GM12878 (cell line): ENCODE data around the gene C1orf232. TPM values are rescaled to one million over a fixed set of nuclear protein-coding genes. Genes with fewer than 3 reads are reported as not detected.

ENCODE experiments used
- ATAC-seq: fragments of 200-7000 bp; cut with Tn5 transposase; 3 replicates; pipeline ENCODE4 v1.9.1; 2020; ENCODE audit warnings: mild to moderate bottlenecking, moderate library complexity
- BruUV-seq: library from RNA; stranded (reverse); fragments of 400-500 nt; replicated peaks from 2 replicates; lab custom pipeline; 2021; lab: Mats Ljungman, UMichigan
- CTCF ChIA-PET: fragments of 300-600 bp; sonication (Branson Sonifier 250); formaldehyde crosslinking; extraction: SDS; loops from one replicate; lab custom pipeline; 2021; ENCODE audit warnings: inconsistent platforms; lab: Yijun Ruan, JAX
- POLR2A ChIA-PET: fragments of 350-600 bp; formaldehyde crosslinking; extraction: SDS; loops from one replicate; lab custom pipeline; 2021; ENCODE audit warnings: inconsistent platforms; lab: Charles Lee
- RAD21 ChIA-PET: fragments of 300-600 bp; sonication (Branson Sonifier 250); formaldehyde crosslinking; loops from one replicate; lab custom pipeline; 2023; ENCODE audit warnings: antibody characterized with exemption; ENCODE audit not compliant: unreplicated experiment; lab: Charles Lee
- SMC1A ChIA-PET: fragments of 300-600 bp; sonication (Branson Sonifier 250); formaldehyde crosslinking; loops from one replicate; lab custom pipeline; 2023; ENCODE audit not compliant: unreplicated experiment, uncharacterized antibody; lab: Charles Lee
- DNase-seq: peaks from one replicate; pipeline ENCODE4 v3.0.0-alpha.2; 2011; ENCODE audit warnings: low read depth, low spot score
- FAIRE-seq: peaks from 3 replicates; lab custom pipeline; 2011; peaks lifted over from hg19 to GRCh38; lab: Jason Lieb, UNC
- H2AFZ ChIP-seq: 2 replicates; pipeline ENCODE4 v1.6.0; 2011; ENCODE audit warnings: low read depth, low read length, control low read depth; ENCODE audit not compliant: control insufficient read depth
- H3K27ac ChIP-seq: 2 replicates; pipeline ENCODE4 v1.5.1; 2011; ENCODE audit warnings: control low read depth; ENCODE audit not compliant: control insufficient read depth, insufficient read depth
- H3K27me3 ChIP-seq, 2 experiments: replicated peaks in 1 of 2; 2 replicates each; pipeline versions ENCODE4 v1.6.0 to v1.6.1; 2011; ENCODE audit warnings: low read length in 1 of 2; ENCODE audit not compliant: control insufficient read depth in 2 of 2, insufficient read depth in 2 of 2
- H3K36me3 ChIP-seq, 2 experiments: 2 replicates each; pipeline ENCODE4 v1.5.1; 2011; ENCODE audit warnings: low read length in 1 of 2; ENCODE audit not compliant: control insufficient read depth in 2 of 2, insufficient read depth in 2 of 2
- H3K4me1 ChIP-seq: 2 replicates; pipeline ENCODE4 v1.6.1; 2011; ENCODE audit warnings: mild to moderate bottlenecking, low read length, moderate library complexity, mixed read lengths; ENCODE audit not compliant: control insufficient read depth, insufficient read depth
- H3K4me2 ChIP-seq: 2 replicates; pipeline ENCODE4 v1.6.0; 2011; ENCODE audit warnings: control low read depth; ENCODE audit not compliant: control insufficient read depth, insufficient read depth
- H3K4me3 ChIP-seq: fragments of 200-600 bp; sonication (generic); 2 replicates; pipeline ENCODE4 v1.5.1; 2016
- H3K79me2 ChIP-seq: 2 replicates; pipeline ENCODE4 v1.6.0; 2011; ENCODE audit warnings: low read length; ENCODE audit not compliant: control insufficient read depth, insufficient read depth
- H3K9ac ChIP-seq: 2 replicates; pipeline ENCODE4 v1.8.0; 2011; ENCODE audit warnings: low read length, control low read depth, mixed read lengths; ENCODE audit not compliant: control insufficient read depth, insufficient read depth
- H3K9me3 ChIP-seq: replicated peaks from 3 replicates; pipeline ENCODE4 v1.5.1; 2011; ENCODE audit warnings: mild to moderate bottlenecking, low read length; ENCODE audit not compliant: control insufficient read depth, insufficient read depth
- H4K20me1 ChIP-seq: 2 replicates; pipeline ENCODE4 v1.6.0; 2011; ENCODE audit not compliant: control insufficient read depth, insufficient read depth
- ATF7 ChIP-seq: fragments of 450-650 bp; IDR thresholded peaks from 2 replicates; pipeline ENCODE4 v1.6.1; 2016; ENCODE audit warnings: low read depth, mild to moderate bottlenecking
- CBFB ChIP-seq: IDR thresholded peaks from 2 replicates; pipeline ENCODE4 v1.6.1; 2016; ENCODE audit warnings: antibody characterized with exemption, low read depth
- CREB1 ChIP-seq: IDR thresholded peaks from 2 replicates; pipeline ENCODE4 v1.6.1; 2012; ENCODE audit warnings: low read depth, mild to moderate bottlenecking, inconsistent platforms
- CREM ChIP-seq: IDR thresholded peaks from 2 replicates; pipeline ENCODE4 v1.6.1; 2014; ENCODE audit warnings: antibody characterized with exemption, low read depth
- FOXM1 ChIP-seq: IDR thresholded peaks from 2 replicates; pipeline ENCODE4 v1.6.1; 2012; ENCODE audit warnings: low read depth, mild to moderate bottlenecking, inconsistent platforms, low read length, moderate library complexity
- IKZF1 ChIP-seq: fragments of 450-650 bp; conservative IDR thresholded peaks from 2 replicates; pipeline ENCODE4 v1.6.1; 2017; ENCODE audit warnings: antibody characterized with exemption, mild to moderate bottlenecking
- KDM1A ChIP-seq: fragments of 200-600 bp; sonication (generic); IDR thresholded peaks from 2 replicates; pipeline ENCODE4 v1.6.1; 2016; ENCODE audit warnings: borderline replicate concordance
- KLF5 ChIP-seq: fragments of 450-650 bp; IDR thresholded peaks from 2 replicates; pipeline ENCODE4 v1.6.1; 2014; ENCODE audit warnings: mild to moderate bottlenecking; ENCODE audit not compliant: partially characterized antibody
- MTA2 ChIP-seq: fragments of 450-650 bp; IDR thresholded peaks from 2 replicates; pipeline ENCODE4 v1.6.1; 2016; ENCODE audit warnings: low read depth, mild to moderate bottlenecking, moderate library complexity
- NFIC ChIP-seq: IDR thresholded peaks from 2 replicates; pipeline ENCODE4 v1.6.1; 2012; ENCODE audit warnings: low read depth, mild to moderate bottlenecking, inconsistent platforms, low read length, moderate library complexity
- NFYB ChIP-seq: IDR thresholded peaks from 2 replicates; pipeline ENCODE4 v1.6.1; 2011; ENCODE audit warnings: low read depth, mild to moderate bottlenecking, low read length, improper control_type of control experiment, moderate library complexity; ENCODE audit not compliant: insufficient read depth
- NR2F1 ChIP-seq: fragments of 450-650 bp; conservative IDR thresholded peaks from 2 replicates; pipeline ENCODE4 v1.6.1; 2017; ENCODE audit warnings: mild to moderate bottlenecking
- RUNX3 ChIP-seq: IDR thresholded peaks from 2 replicates; pipeline ENCODE4 v1.6.1; 2012; ENCODE audit warnings: low read length, inconsistent platforms
- SIN3A ChIP-seq: IDR thresholded peaks from 2 replicates; pipeline ENCODE4 v1.6.1; 2012; ENCODE audit warnings: low read depth, low read length, improper control_type of control experiment
- ZNF384 ChIP-seq: IDR thresholded peaks from 2 replicates; pipeline ENCODE4 v1.6.1; 2012; ENCODE audit warnings: low read depth, mild to moderate bottlenecking, low read length, improper control_type of control experiment, borderline replicate concordance
- ZZZ3 ChIP-seq: IDR thresholded peaks from 2 replicates; pipeline ENCODE4 v1.6.1; 2011; ENCODE audit warnings: low read depth; ENCODE audit not compliant: control insufficient read depth, insufficient read length
- WGBS: methylation state at CpG from one replicate; pipeline ENCODE4 v1.1.6; 2016; ENCODE audit warnings: low lambda C conversion rate; ENCODE audit not compliant: insufficient replicate concordance, insufficient coverage; ENCODE audit errors: missing lambda C conversion rate; 5-methylcytosine and 5-hydroxymethylcytosine counted together
- in situ Hi-C: fragments of 300-500 bp; cut with MboI; formaldehyde crosslinking; loops from 9 replicates; pipeline ENCODE4 v1.14.3; 2018; ENCODE audit warnings: mixed read lengths
- intact Hi-C: fragments of 100-400 bp; cut with micrococcal nuclease; formaldehyde crosslinking; loops from one replicate; pipeline ENCODE4 v1.14.2; 2022; ENCODE audit not compliant: unreplicated experiment
- polyA plus RNA-seq, 11 experiments: library from polyadenylated mRNA; depleted of rRNA in 4 of 11; unstranded in 6 of 11; stranded (reverse) in 5 of 11; fragments of >200 nt; fragmentation: Nextera tagmentation in 4 of 11; fragmentation: Illumina TruSeq in 1 of 11; extraction: Ambion mirVana in 4 of 11; extraction: Trizol in 1 of 11; gene quantifications; 1 replicate in 1 of 11; 2 replicates in 10 of 11; pipeline versions ENCODE4 v1.2.1 to v1.2.3, GENCODE V29; 2011 to 2016; ENCODE audit warnings: inconsistent platforms in 2 of 11, missing spikeins in 2 of 11, low read depth in 1 of 11
- total RNA-seq, 4 experiments: library from RNA; depleted of rRNA in 3 of 4; stranded (reverse); fragments of >200 nt in 3 of 4; fragmentation: Illumina TruSeq in 1 of 4; extraction: Trizol in 1 of 4; gene quantifications; 2 replicates each; pipeline versions ENCODE4 v1.2.1 to v1.2.3, GENCODE V29; 2013 to 2021
- TF ChIP-seq, protein P1 (sequence below): fragments of 450-650 bp; IDR thresholded peaks from 2 replicates; pipeline ENCODE4 v1.6.1; 2016; ENCODE audit warnings: mild to moderate bottlenecking
- TF ChIP-seq, protein P2 (sequence below): fragments of 450-650 bp; conservative IDR thresholded peaks from 2 replicates; pipeline ENCODE4 v1.6.1; 2017; ENCODE audit warnings: mild to moderate bottlenecking, moderate library complexity
- TF ChIP-seq, protein P3 (sequence below): fragments of 450-650 bp; IDR thresholded peaks from 2 replicates; pipeline ENCODE4 v1.6.1; 2016; ENCODE audit warnings: mild to moderate bottlenecking

Gene C1orf232
- total and polyA plus RNA-seq, 10 of the 15 experiments (the other 5 are each of a cell fraction or from before 2014, with no cell fraction given) = not detected

DNA sequence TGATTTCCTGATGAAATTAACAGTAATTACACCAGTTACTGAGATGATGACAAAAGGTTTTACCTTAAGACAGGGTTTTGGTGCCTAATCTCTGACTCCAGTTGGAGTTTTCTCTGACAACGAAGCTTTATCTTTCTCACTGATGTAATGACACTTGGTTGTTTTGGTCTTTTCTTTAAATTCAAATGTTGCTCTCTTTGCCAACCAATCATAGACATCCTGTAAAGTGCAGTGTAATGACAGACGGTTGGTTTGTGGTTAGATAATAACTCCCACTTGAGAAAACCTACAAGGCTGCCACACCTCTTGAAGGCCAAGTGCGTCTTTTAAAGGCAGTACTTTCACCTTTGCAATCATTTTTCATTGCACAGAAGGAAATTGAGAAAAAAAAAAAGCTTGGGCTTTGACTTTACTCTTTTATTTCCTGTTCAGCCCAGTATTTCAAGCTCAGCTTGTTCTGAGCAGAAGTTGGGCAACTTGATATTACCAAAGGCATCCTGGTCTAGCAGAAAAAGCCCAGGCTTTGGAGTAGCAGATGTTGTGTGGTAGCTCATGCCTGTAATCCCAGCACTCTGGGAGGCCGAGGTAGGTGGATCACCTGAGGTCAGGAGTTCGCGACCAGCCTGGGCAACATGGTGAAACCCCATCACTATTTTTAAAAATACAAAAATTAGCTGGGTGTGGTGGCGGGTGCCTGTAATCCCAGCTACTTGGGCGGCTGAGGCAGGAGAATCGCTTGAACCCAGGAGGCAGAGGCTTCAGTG is 42.3 kb downstream of the C1orf232 start:
- ChIA-PET POLR2A (interaction anchor here (0.7 to 2.0 kb wide), 6 partner anchors 9 to 183 kb away, joined by 3 to 13 read pairs (median 4); partner anchors contain the start of gene PDIK1L), SMC1A (interaction anchor here (0.6 to 2.3 kb wide), 13 partner anchors 11 to 253 kb away, joined by 3 to 21 read pairs (median 6); partner anchors contain the start of gene CEP85), RAD21 (interaction anchor here (0.8 to 2.4 kb wide), 6 partner anchors 11 to 192 kb away, joined by 3 to 19 read pairs (median 4); partner anchors contain the start of genes CD52, PAFAH2 and PDIK1L), CTCF (interaction anchor here (0.5 to 8.3 kb wide), 19 partner anchors 13 to 605 kb away, joined by 3 to 92 read pairs (median 3); partner anchors contain the start of genes CEP85 and PAFAH2)
- H3K27me3 ChIP-seq = no peaks in the 10 kb centered on the region
- DNase-seq (no peak), FAIRE-seq (peak; percentile 70), ATAC-seq (peak; percentile 97)
- no peaks in the 10 kb centered on the region for H3K79me2 ChIP-seq
- H3K4me2 ChIP-seq = peak overlapping the region; percentile 15; the same call in 1 of the 2 replicates
- no peaks in the 10 kb centered on the region for H3K9me3 ChIP-seq
- peak overlapping the region; percentile 27; the same call in 1 of the 2 replicates for H3K27ac ChIP-seq
- TF ChIP-seq ZZZ3 (no peak), ZNF384 (peak; percentile 57; the same call in 1 of the 2 replicates), NR2F1 (peak; percentile 48; the same call in 1 of the 2 replicates), CREB1 (no peak), IKZF1 (0 out of 2 replicates have a peak, but pooled peaks have one; percentile 20), NFYB (peak; percentile 84), RUNX3 (peak; percentile 94), SIN3A (peak; percentile 73; the same call in 1 of the 2 replicates), MTA2 (no peak), CBFB (peak; percentile 72; the same call in 1 of the 2 replicates), NFIC (no peak), CREM (peak; percentile 27; the same call in 1 of the 2 replicates), KDM1A (no peak), FOXM1 (peak; percentile 95), KLF5 (no peak), ATF7 (peak; percentile 75)
- TF ChIP-seq, protein P1, sequence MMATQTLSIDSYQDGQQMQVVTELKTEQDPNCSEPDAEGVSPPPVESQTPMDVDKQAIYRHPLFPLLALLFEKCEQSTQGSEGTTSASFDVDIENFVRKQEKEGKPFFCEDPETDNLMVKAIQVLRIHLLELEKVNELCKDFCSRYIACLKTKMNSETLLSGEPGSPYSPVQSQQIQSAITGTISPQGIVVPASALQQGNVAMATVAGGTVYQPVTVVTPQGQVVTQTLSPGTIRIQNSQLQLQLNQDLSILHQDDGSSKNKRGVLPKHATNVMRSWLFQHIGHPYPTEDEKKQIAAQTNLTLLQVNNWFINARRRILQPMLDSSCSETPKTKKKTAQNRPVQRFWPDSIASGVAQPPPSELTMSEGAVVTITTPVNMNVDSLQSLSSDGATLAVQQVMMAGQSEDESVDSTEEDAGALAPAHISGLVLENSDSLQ = peak; percentile 75
- TF ChIP-seq, protein P2, sequence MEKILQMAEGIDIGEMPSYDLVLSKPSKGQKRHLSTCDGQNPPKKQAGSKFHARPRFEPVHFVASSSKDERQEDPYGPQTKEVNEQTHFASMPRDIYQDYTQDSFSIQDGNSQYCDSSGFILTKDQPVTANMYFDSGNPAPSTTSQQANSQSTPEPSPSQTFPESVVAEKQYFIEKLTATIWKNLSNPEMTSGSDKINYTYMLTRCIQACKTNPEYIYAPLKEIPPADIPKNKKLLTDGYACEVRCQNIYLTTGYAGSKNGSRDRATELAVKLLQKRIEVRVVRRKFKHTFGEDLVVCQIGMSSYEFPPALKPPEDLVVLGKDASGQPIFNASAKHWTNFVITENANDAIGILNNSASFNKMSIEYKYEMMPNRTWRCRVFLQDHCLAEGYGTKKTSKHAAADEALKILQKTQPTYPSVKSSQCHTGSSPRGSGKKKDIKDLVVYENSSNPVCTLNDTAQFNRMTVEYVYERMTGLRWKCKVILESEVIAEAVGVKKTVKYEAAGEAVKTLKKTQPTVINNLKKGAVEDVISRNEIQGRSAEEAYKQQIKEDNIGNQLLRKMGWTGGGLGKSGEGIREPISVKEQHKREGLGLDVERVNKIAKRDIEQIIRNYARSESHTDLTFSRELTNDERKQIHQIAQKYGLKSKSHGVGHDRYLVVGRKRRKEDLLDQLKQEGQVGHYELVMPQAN = 0 out of 2 replicates have a peak, but pooled peaks have one; percentile 42
- TF ChIP-seq, protein P3, sequence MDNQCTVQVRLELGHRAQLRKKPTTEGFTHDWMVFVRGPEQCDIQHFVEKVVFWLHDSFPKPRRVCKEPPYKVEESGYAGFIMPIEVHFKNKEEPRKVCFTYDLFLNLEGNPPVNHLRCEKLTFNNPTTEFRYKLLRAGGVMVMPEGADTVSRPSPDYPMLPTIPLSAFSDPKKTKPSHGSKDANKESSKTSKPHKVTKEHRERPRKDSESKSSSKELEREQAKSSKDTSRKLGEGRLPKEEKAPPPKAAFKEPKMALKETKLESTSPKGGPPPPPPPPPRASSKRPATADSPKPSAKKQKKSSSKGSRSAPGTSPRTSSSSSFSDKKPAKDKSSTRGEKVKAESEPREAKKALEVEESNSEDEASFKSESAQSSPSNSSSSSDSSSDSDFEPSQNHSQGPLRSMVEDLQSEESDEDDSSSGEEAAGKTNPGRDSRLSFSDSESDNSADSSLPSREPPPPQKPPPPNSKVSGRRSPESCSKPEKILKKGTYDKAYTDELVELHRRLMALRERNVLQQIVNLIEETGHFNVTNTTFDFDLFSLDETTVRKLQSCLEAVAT = peak; percentile 9; the same call in 1 of the 2 replicates
- peaks cover 4% of the 10 kb centered on the region for H3K4me1 ChIP-seq
- H2AFZ ChIP-seq = no peak overlapping the region; the same call in none of the 2 replicates
- H3K36me3 ChIP-seq = peaks cover 0 to 6% of the 10 kb centered on the region in 2 experiments; a peak in 1 of 4 replicates
- BruUV-seq = no TSS peak
- no peaks in the 10 kb centered on the region for H4K20me1 ChIP-seq
- peak overlapping the region; percentile 26; the same call in 1 of the 2 replicates for H3K9ac ChIP-seq
- intact Hi-C loops = no loop called here
- no peak overlapping the region for H3K4me3 ChIP-seq
- in situ Hi-C loops = no loop called here
- WGBS = 65% methylated on average over 9 of the region's 9 CpGs
